Dermis microvascular lymphatic vessel endothelial cell (primary cell): ENCODE results near the gene ATG5. TPM values are rescaled to one million over a fixed set of nuclear protein-coding genes. Genes with fewer than 3 reads are reported as not detected.
"Not testable (repeated sequence)": the region's sequence is repeated elsewhere in the genome, so short reads cannot be mapped to it uniquely, and the experiment has no call there.

ENCODE experiments used
- DNase-seq, 2 donors: peaks; one replicate each; pipeline versions ENCODE4 v3.0.0 to v3.0.0-alpha.2; 2010; ENCODE audit warnings: low read depth in 2 of 2
- total RNA-seq: library from RNA; depleted of rRNA; stranded (reverse); fragments of >200 nt; gene quantifications from 2 replicates; pipeline ENCODE4 v1.2.1, GENCODE V29; 2014

ATG5 gene
- total RNA-seq, 1 donor from 2014 or later, result 49.9 TPM

- DNase-seq, result no peak
Measured at GRCh38 chr6:106156413-106156812, 169.1 kb downstream of the ATG5 start.

DNA sequence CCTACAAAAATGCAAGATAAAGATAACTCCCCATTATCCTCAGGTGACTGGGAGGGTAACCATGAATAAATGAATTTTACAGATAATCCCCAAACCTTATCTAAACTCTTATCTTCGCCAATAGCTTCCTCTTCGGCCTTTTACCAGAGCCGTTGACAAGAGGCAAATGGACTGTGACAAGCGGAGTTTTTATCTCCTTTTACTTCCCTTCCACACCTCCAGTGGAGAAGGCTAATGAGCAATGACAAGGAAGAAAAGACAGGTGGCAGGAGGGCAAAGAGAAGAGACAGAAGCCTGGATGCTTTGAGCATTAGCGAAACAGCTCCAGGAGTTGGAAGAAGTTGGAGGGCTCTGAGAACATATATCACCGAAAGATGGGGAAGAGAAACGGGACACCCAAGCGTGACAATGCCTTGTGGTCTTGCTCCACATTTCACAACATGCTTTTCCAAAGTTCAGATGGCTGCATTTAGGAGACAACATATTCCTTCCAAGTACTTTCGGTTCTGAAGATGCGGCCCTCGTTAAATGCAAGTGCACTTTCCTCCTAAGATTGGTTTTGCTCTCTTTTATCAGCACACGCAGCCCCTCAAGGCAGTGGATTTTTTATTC lies 170.2 kb downstream of the ATG5 start:
- DNase-seq, result no peak

GRCh38 chr6:106154326-106154725 lies 171.2 kb downstream of the ATG5 start:
- no peak for DNase-seq

DNA sequence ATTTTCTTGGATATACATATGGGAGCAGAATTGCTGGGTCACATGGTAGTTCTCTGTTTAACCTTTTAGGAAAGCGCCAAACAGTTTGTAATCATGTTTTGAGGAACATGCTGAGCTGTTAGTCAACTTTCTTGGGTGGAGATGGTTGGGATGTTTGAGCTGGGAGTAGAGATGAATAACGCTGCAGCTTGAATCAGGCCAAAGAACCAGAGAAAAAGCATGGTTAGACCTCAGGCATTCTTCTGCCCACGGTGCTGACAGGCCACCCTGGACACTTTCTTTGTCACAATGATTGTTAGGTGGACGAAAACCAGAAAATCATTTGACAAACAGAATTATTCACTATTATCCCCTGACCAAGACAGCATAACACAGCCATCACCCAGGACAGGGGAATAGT lies 172.6 kb downstream of the ATG5 start:
- DNase-seq, result no peak

DNA sequence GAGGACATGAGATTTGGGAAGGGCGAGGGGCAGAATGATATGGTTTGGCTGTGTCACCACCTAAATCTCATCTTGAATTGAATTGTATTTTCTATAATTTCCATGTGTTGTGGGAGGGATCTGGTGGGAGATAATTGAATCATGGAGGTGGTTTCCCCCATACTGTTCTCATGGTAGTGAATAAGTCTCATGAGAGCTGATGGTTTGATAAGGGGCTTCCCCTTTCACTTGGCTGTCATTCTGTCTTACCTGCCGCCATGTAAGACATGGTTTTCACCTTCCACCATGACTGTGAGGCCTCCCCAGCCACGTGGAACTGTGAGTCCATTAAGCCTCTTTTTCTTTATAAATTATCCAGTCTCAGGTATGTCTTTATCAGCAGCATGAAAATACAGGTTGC lies 173.1 kb downstream of the ATG5 start:
- DNase-seq, result not testable (repeated sequence)

- no peak for DNase-seq
Measured at GRCh38 chr6:106149472-106150069, 176.0 kb downstream of the ATG5 start.

DNA sequence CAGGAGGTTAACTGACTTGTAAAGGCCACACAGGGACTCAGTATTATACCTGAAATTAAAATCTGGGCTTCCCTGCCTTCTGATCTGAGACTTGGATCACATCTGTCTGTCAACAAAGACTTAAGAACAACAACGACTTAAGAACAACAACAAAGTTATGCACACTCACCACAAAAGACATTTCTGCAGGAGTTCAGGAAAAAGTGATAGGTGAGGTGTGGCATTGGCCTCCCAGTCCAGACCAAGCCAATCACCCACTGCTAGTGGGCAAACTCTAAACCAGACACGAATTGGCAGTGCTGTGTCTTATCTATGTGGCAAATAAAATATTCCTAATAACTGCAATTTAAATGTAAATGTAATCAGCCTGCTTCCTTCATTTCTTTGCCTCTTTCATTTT lies 178.1 kb downstream of the ATG5 start:
- no peak for DNase-seq

DNA sequence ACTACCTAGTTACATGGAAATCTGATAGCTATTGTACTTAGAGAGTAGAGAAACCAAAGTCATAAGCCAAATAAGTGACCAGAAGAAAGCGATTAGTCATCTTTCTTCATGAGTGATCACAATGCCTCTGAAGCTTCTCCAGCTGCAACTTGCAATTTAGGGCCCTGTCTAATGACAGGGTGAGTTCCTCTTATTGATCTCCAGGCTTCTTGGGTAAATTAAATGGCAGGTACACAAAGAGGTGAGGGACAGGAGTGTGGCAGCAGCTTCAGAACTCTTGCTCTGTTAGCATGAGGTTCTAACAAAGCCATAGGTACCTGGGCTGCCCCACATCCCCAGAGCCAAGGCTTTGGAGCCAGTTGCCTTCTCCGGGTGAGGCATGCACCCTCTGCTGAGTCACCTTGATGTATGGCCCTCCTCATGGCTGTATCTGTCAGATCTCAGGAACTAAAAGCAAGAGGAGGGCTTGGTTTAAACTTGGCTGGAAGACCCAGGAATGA lies 178.7 kb downstream of the ATG5 start:
- no peak for DNase-seq

- DNase-seq, result no peak
Measured at GRCh38 chr6:106145741-106146227, 179.8 kb downstream of the ATG5 start.

GRCh38 chr6:106145144-106145543 lies 180.4 kb downstream of the ATG5 start:
- no peak for DNase-seq

DNA sequence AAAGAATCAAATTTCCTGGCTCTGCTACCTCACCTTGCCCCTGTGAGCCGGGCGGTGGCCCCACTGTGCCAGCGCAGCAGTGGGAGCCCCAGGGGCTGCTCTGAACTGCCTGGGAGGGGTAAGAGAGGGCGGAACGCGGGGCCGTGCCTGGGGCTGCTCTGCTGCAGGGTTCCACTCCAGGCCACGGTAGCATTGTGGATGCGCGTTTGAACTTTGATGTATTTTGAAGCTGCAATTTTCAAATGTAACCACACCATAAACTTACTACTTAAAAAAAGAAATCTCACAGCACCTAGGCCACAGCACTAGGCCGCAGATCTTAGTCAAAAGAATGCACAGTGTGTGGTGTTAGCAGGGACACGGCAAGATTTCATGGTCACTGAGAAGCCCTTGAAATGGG lies 181.9 kb downstream of the ATG5 start:
- no peak for DNase-seq

GRCh38 chr6:106142876-106143431 lies 182.6 kb downstream of the ATG5 start:
- DNase-seq, result no peak

GRCh38 chr6:106141441-106142237 lies 183.9 kb downstream of the ATG5 start:
- no peak for DNase-seq

GRCh38 chr6:106138151-106138550 lies 187.4 kb downstream of the ATG5 start:
- no peak for DNase-seq

- no peak for DNase-seq
Measured at GRCh38 chr6:106136845-106137244, 188.7 kb downstream of the ATG5 start.

DNA sequence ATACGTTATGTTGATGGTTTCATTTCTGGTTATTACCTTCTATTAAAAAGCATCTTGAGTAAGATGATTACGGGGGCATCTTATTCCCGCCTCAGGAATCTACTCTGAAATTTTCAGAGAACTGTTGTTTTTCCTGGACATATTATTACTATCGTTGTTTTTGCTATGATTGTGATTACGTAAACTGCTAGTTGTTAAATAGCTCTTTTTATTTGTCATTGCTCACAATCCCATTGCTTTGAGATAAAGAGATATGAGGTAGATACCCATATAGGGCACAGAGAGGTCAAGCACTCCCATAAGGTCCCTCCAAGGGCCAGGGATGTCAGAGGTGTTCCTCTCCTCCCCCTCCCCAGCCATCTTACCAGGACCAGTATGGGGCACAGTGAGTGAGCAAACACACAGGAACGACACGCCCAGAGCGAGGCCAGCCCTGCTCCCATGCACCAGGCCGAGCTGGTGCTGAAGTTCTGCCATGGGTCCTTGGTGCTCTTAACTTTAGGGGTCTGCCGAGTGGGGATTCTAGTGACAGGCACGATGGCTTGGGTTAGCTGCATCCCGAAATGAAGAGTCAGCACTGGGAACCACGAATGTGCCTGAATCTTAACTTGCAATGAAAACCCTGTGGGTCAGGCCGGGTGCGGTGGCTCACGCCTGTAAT lies 189.5 kb downstream of the ATG5 start:
- no peak for DNase-seq

- DNase-seq, result peak in 1 of 2 donors; percentile 22
Measured at GRCh38 chr6:106134906-106135634, 190.5 kb downstream of the ATG5 start.
